Esophagus muscularis mucosa (tissue), 4 donors: ENCODE measurements around the gene NINJ1.

Experiments
- CTCF ChIP-seq, 3 experiments: fragments of 200-600 bp in 2 of 3; fragments of 450-650 bp in 1 of 3; sonication (generic) in 2 of 3; IDR thresholded peaks; one replicate each; pipeline ENCODE4 v1.5.1; 2017 to 2019; ENCODE audit warnings: antibody characterized with exemption in 3 of 3, mild to moderate bottlenecking in 2 of 3, moderate library complexity in 1 of 3
- EP300 ChIP-seq: sonication (generic); formaldehyde crosslinking; IDR thresholded peaks from one replicate; pipeline ENCODE4 v1.6.1; 2017; ENCODE audit warnings: antibody characterized with exemption
- POLR2A ChIP-seq: fragments of 450-650 bp; IDR thresholded peaks from one replicate; pipeline ENCODE4 v1.6.1; 2017; ENCODE audit warnings: antibody characterized with exemption, moderate library complexity, mild to moderate bottlenecking, low read depth

DNA sequence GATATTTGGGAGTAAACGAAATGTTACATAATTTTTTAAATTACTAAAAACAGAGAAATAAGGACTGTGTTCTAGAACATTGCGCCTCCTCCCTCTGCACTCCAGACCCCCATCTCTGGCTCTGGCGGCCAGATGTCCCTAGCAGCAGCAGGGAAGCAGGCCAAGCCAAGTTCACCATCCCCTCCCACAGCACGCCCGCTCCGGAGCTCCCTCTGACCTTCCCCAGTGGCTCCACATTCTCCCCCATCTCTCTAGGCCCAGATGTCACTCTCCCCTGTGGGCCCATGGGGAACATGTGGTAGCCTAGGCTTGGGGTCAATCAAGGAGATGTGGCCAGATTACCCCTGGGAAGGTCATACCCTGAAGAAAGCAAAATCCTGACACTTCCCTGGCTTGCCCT is 43.6 kb upstream of the NINJ1 start:
- TF ChIP-seq CTCF (IDR thresholded peaks at IDR 0.05) (no peak), POLR2A (no peak), EP300 (no peak)
